Measurements from ENCODE around the gene C1QBP. TPM values are rescaled to one million over a fixed set of nuclear protein-coding genes. Genes with fewer than 3 reads are reported as not detected.

Gene C1QBP
- polyA plus RNA-seq, 1 donor from 2014 or later, result 247 TPM

DNA sequence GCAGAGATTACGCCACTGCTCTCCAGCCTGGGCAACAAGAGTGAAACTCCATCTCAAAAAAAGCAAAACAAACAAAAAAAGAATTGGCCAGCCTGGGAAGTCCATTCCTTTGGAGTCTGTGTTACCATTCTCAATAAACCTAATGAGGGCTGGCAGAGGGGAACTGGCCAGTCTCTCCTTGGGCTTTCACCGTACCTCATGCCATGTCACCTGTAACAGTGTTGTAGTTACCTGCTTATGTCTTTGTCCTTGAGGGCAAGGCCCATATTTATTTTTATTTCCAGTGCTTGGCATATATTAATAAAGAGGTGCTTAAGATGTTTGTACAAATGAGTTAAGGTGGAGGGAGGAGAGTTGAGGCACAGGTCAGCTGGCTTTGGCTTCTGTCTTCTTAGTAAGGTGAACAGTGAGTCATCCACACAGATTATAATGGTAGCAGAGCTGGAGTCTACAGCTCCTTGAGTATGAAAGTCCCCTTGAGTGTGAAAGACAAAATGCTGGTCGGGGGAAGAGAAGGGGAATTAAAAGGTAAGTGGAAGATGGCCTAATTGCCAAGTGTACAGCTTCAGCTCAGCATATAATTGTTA, 8.4 kb downstream of the C1QBP start:
- H3K79me2 ChIP-seq (replicated peaks; ENCODE audit: insufficient read depth, low read length), result peaks cover 8% of the 10 kb centered on the region
- no peak overlapping the region for H3K9ac ChIP-seq (ENCODE audit: low read length)
- TF ChIP-seq EZH2 (IDR thresholded peaks at IDR 0.05; ENCODE audit: borderline replicate concordance, insufficient read depth, low read length, poor library complexity, severe bottlenecking), result no peak
- no peak for TF ChIP-seq EP300 (conservative IDR thresholded peaks at IDR 0.05; ENCODE audit: poor library complexity, severe bottlenecking)
- no peak for TF ChIP-seq MXI1 (conservative IDR thresholded peaks at IDR 0.05; ENCODE audit: poor library complexity, severe bottlenecking)

DNA sequence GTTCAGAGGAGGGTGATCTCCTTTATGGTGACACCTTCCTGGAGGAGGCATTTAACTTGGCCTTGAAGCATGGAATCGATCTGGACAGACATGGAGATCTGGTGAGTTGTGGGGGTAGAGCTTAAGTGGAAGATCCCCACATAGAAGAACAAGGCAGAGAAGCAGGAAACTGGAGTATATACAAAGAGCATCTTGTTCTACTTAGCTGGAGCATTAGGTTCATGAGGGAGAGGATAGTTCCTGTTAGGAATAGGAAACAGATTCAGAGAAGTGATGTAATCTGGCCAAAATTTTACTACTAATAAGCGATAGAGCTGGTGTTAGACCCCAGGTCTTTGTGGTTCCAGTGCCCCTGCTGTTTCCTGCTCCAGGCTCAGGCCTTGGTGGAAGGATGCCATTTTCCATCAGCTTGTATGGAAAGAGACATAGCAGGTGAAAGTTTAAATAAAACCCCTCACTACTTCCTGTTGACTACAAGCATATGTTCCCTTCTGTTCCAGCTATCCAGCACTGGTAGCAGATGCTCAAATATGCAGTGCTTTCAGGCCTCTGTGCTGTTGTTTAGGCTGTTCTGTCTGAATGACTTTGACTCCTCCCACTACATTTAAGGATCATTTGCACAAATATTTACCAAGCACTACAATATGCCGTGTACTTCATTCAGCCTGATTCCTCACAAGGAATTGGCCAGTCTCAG, 9.6 kb downstream of the C1QBP start:
- H3K4me2 ChIP-seq (ENCODE audit: low read length), result no peak overlapping the region
- no peak overlapping the region for H3K4me3 ChIP-seq (ENCODE audit: low read length)
- H3K9me2 ChIP-seq (ENCODE audit: insufficient read depth, low read length), result no peaks in the 10 kb centered on the region
- peaks cover 15% of the 10 kb centered on the region for H3K36me3 ChIP-seq (ENCODE audit: insufficient read depth, low read length)
- no peaks in the 10 kb centered on the region for H3K27me3 ChIP-seq (ENCODE audit: insufficient read depth, low read depth, low read length)
- H3K27ac ChIP-seq (ENCODE audit: low read length), result no peak overlapping the region
- H3F3A ChIP-seq (ENCODE audit: insufficient read depth, low read length, poor library complexity, severe bottlenecking), result no peaks in the 10 kb centered on the region
- no peak overlapping the region for H2AFZ ChIP-seq (ENCODE audit: low read depth, low read length)
- TF ChIP-seq EZH2 (IDR thresholded peaks at IDR 0.05; ENCODE audit: borderline replicate concordance, insufficient read depth, low read length, poor library complexity, severe bottlenecking) (no peak), RAD21 (conservative IDR thresholded peaks at IDR 0.05) (no peak), TAF1 (IDR thresholded peaks at IDR 0.05; ENCODE audit: low read depth) (no peak), EP300 (conservative IDR thresholded peaks at IDR 0.05; ENCODE audit: poor library complexity, severe bottlenecking) (no peak), MXI1 (conservative IDR thresholded peaks at IDR 0.05; ENCODE audit: poor library complexity, severe bottlenecking) (no peak), POLR2AphosphoS5 (IDR thresholded peaks at IDR 0.05) (no peak), SMC3 (conservative IDR thresholded peaks at IDR 0.05; ENCODE audit: poor library complexity) (no peak)
- TF ChIP-seq, protein P1, sequence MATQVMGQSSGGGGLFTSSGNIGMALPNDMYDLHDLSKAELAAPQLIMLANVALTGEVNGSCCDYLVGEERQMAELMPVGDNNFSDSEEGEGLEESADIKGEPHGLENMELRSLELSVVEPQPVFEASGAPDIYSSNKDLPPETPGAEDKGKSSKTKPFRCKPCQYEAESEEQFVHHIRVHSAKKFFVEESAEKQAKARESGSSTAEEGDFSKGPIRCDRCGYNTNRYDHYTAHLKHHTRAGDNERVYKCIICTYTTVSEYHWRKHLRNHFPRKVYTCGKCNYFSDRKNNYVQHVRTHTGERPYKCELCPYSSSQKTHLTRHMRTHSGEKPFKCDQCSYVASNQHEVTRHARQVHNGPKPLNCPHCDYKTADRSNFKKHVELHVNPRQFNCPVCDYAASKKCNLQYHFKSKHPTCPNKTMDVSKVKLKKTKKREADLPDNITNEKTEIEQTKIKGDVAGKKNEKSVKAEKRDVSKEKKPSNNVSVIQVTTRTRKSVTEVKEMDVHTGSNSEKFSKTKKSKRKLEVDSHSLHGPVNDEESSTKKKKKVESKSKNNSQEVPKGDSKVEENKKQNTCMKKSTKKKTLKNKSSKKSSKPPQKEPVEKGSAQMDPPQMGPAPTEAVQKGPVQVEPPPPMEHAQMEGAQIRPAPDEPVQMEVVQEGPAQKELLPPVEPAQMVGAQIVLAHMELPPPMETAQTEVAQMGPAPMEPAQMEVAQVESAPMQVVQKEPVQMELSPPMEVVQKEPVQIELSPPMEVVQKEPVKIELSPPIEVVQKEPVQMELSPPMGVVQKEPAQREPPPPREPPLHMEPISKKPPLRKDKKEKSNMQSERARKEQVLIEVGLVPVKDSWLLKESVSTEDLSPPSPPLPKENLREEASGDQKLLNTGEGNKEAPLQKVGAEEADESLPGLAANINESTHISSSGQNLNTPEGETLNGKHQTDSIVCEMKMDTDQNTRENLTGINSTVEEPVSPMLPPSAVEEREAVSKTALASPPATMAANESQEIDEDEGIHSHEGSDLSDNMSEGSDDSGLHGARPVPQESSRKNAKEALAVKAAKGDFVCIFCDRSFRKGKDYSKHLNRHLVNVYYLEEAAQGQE (IDR thresholded peaks at IDR 0.05; ENCODE audit: borderline replicate concordance), result no peak
- TF ChIP-seq, protein P2, sequence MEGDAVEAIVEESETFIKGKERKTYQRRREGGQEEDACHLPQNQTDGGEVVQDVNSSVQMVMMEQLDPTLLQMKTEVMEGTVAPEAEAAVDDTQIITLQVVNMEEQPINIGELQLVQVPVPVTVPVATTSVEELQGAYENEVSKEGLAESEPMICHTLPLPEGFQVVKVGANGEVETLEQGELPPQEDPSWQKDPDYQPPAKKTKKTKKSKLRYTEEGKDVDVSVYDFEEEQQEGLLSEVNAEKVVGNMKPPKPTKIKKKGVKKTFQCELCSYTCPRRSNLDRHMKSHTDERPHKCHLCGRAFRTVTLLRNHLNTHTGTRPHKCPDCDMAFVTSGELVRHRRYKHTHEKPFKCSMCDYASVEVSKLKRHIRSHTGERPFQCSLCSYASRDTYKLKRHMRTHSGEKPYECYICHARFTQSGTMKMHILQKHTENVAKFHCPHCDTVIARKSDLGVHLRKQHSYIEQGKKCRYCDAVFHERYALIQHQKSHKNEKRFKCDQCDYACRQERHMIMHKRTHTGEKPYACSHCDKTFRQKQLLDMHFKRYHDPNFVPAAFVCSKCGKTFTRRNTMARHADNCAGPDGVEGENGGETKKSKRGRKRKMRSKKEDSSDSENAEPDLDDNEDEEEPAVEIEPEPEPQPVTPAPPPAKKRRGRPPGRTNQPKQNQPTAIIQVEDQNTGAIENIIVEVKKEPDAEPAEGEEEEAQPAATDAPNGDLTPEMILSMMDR (IDR thresholded peaks at IDR 0.05; ENCODE audit: poor library complexity, severe bottlenecking), result no peak
- no peaks in the 10 kb centered on the region for H4K20me1 ChIP-seq (ENCODE audit: insufficient read depth)
- no peaks in the 10 kb centered on the region for H3K9me3 ChIP-seq (ENCODE audit: low read length)
- H3K9ac ChIP-seq (ENCODE audit: low read length), result no peak overlapping the region
- H3K79me2 ChIP-seq (replicated peaks; ENCODE audit: insufficient read depth, low read length), result peaks cover 3% of the 10 kb centered on the region

More for the DNA sequence above, 8.4 kb downstream of the C1QBP start:
- Histone ChIP-seq H3K9me2 (ENCODE audit: insufficient read depth, low read length) (no peaks in the 10 kb centered on the region), H3F3A (ENCODE audit: insufficient read depth, low read length, poor library complexity, severe bottlenecking) (no peaks in the 10 kb centered on the region), H3K27ac (ENCODE audit: low read length) (no peak overlapping the region), H2AFZ (ENCODE audit: low read depth, low read length) (no peak overlapping the region), H3K4me2 (ENCODE audit: low read length) (no peak overlapping the region), H3K27me3 (ENCODE audit: insufficient read depth, low read depth, low read length) (no peaks in the 10 kb centered on the region), H3K9me3 (ENCODE audit: low read length) (no peaks in the 10 kb centered on the region), H3K36me3 (ENCODE audit: insufficient read depth, low read length) (peaks cover 15% of the 10 kb centered on the region), H3K4me3 (ENCODE audit: low read length) (no peak overlapping the region), H4K20me1 (ENCODE audit: insufficient read depth) (no peaks in the 10 kb centered on the region)

Measured in neural cell (in vitro differentiated cells).